GM19239 (cell line): Measurements from ENCODE around the gene NARS2.
"Not testable (repeated sequence)": the region's sequence is repeated elsewhere in the genome, so short reads cannot be mapped to it uniquely, and the experiment has no call there.

Experiments
- DNase-seq: peaks from one replicate; pipeline ENCODE4 v3.0.0; 2011; ENCODE audit warnings: low spot score; ENCODE audit not compliant: insufficient read length
- FAIRE-seq: peaks from 2 replicates; lab custom pipeline; 2011; peaks lifted over from hg19 to GRCh38; lab: Jason Lieb, UNC

The NARS2 gene

GRCh38 chr11:78548911-78549590 is 25.6 kb downstream of the NARS2 start:
- no peak for DNase-seq
- FAIRE-seq = no peak

- FAIRE-seq (peak; percentile 4), DNase-seq (no peak)
These were observed 26.5 kb downstream of the NARS2 start for GRCh38 chr11:78547931-78548705.

- peak; percentile 73 for FAIRE-seq
These were observed 32.7 kb downstream of the NARS2 start for GRCh38 chr11:78542007-78542406.

GRCh38 chr11:78541537-78541936 is 33.1 kb downstream of the NARS2 start:
- DNase-seq (no peak), FAIRE-seq (no peak)

More at GRCh38 chr11:78542007-78542406, 32.7 kb downstream of the NARS2 start:
- DNase-seq = no peak

GRCh38 chr11:78540256-78540655 is 34.4 kb downstream of the NARS2 start:
- FAIRE-seq = no peak

GRCh38 chr11:78539506-78539905 is 35.2 kb downstream of the NARS2 start:
- FAIRE-seq = no peak
- DNase-seq = no peak

More at GRCh38 chr11:78540256-78540655, 34.4 kb downstream of the NARS2 start:
- no peak for DNase-seq

GRCh38 chr11:78536933-78537332 is 37.7 kb downstream of the NARS2 start:
- DNase-seq = no peak
- no peak for FAIRE-seq

- FAIRE-seq (no peak), DNase-seq (no peak)
These were observed 38.7 kb downstream of the NARS2 start for GRCh38 chr11:78535920-78536319.

- FAIRE-seq (no peak), DNase-seq (no peak)
These were observed 39.6 kb downstream of the NARS2 start for GRCh38 chr11:78535027-78535426.

GRCh38 chr11:78533399-78533798 is 41.3 kb downstream of the NARS2 start:
- FAIRE-seq = peak; percentile 91
- no peak for DNase-seq

GRCh38 chr11:78532991-78533390 is 41.7 kb downstream of the NARS2 start:
- FAIRE-seq (no peak), DNase-seq (no peak)

- DNase-seq (no peak), FAIRE-seq (no peak)
These were observed 48.0 kb downstream of the NARS2 start for GRCh38 chr11:78526497-78527146.

- no peak for FAIRE-seq
- no peak for DNase-seq
These were observed 48.9 kb downstream of the NARS2 start for GRCh38 chr11:78525720-78526119.

GRCh38 chr11:78520230-78520629 is 54.4 kb downstream of the NARS2 start:
- no peak for FAIRE-seq
- DNase-seq = no peak

- no peak for FAIRE-seq
- DNase-seq = no peak
These were observed 58.4 kb downstream of the NARS2 start for GRCh38 chr11:78516281-78516680.

GRCh38 chr11:78514922-78515502 is 59.7 kb downstream of the NARS2 start:
- FAIRE-seq (no peak), DNase-seq (no peak)

- DNase-seq = not testable (repeated sequence)
These were observed 61.6 kb downstream of the NARS2 start for GRCh38 chr11:78513085-78513484.

GRCh38 chr11:78510597-78510996 is 64.1 kb downstream of the NARS2 start:
- FAIRE-seq = no peak
- DNase-seq = no peak

More at GRCh38 chr11:78513085-78513484, 61.6 kb downstream of the NARS2 start:
- FAIRE-seq = not testable (repeated sequence)

- FAIRE-seq (no peak), DNase-seq (no peak)
These were observed 64.6 kb downstream of the NARS2 start for GRCh38 chr11:78510025-78510596.

- FAIRE-seq = no peak
These were observed 70.0 kb downstream of the NARS2 start for GRCh38 chr11:78504708-78505107.

More at GRCh38 chr11:78504708-78505107, 70.0 kb downstream of the NARS2 start:
- no peak for DNase-seq
